AG09319 (cell line): ENCODE data around the gene KRTAP3-2.
A peak's percentile ranks its signal among the peaks of the same experiment; 100 is the strongest.

Source experiments
- DNase-seq: peaks from one replicate; pipeline ENCODE4 v3.0.0-alpha.2; 2010; ENCODE audit warnings: low read depth; ENCODE audit errors: extremely low read depth
- CTCF ChIP-seq: IDR thresholded peaks from 2 replicates; pipeline ENCODE4 v1.5.1; 2011; ENCODE audit warnings: low read depth, mild to moderate bottlenecking, inconsistent platforms, low read length, moderate library complexity

The KRTAP3-2 gene

GRCh38 chr17:40962059-40962561 lies 37.6 kb downstream of the KRTAP3-2 start:
- DNase-seq, result no peak
- TF ChIP-seq CTCF, result no peak

DNA sequence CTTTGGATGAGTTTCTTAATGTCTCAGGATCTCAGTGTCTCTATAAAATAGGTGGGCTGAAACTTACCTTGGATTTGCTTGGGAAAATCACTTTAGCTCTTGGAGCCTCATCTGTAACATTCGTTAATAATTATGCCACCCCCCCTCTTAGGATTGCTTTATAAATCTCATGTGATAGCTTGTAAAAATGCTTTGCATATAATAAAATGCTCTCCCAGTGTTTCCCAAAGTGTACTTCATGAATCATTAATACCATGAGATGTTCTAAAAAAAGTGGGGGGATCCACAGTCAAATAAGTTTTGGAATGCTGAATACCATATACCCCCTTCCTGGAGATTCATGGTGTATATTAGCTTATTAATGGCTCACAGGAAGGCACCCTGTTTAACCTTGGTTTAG lies 38.1 kb downstream of the KRTAP3-2 start:
- no peak for TF ChIP-seq CTCF
- no peak for DNase-seq

- no peak for DNase-seq
- TF ChIP-seq CTCF, result no peak
Observed at GRCh38 chr17:40960144-40960543, 39.6 kb downstream of the KRTAP3-2 start.

DNA sequence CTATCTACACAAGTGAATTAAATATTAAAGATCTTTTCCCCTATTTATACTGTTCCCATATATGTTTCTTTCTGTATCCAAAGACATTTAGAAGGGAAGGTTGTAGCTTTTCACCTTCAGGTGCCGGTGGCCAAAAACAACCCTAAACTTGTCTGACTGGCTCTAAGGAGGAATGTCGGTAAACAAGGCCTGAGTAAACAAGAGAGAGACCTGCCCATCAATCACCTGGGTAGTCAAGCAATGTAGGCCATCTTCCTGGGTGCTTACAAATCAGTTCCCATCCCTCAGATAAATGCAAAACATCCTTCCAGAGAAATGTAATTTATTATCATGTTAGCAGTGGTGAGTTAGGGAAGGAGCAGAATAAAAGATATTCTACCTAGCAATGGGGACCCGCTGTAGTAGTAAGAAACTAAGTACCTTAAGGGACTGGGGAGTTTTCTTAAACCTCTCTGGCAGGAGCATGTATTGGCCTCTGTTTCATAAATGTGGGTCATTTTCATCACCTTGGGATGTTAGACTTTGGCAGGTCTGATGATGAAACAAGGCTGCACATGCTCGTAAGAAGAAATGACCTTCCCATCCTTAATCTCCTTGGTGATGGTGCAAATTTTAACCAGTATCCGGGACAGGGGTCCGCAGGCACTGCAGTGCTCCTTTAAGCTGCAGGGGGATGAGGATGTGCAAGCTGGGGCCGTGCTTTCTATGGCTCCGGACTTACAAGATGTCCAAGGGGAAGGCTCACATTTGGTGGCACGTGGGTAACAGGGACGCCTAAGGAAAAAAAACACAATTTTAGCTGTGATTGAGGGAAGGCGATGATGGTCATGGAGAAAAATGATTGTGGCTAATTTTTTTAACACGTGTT lies 41.4 kb downstream of the KRTAP3-2 start:
- DNase-seq, result no peak
- no peak for TF ChIP-seq CTCF

GRCh38 chr17:40956401-40957254 lies 43.1 kb downstream of the KRTAP3-2 start:
- TF ChIP-seq CTCF, result no peak
- DNase-seq, result peak; percentile 84

DNA sequence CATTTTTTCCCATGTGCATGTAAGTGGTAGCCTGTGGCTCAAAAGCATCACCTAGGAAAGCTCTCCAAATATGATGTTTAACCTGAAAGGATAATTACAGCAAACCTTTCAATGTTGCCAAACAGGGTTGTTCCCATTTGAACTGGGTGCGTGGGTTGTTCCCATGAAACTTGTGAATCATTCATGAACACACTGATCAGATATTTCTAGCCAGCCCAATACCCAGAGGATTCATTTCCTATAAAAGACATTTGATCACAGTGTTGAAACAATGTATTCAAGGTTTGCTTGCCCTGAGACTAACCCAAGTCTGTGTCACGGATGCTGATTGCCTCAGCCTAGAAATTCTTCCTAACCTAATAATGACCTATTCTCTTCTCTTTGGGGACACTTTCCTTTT lies 45.8 kb downstream of the KRTAP3-2 start:
- peak; percentile 79 for DNase-seq

More for the DNA sequence above, 45.8 kb downstream of the KRTAP3-2 start:
- no peak for TF ChIP-seq CTCF
